Measurements from ENCODE around the gene ARL14EPL. TPM values are rescaled to one million over a fixed set of nuclear protein-coding genes. Genes with fewer than 3 reads are reported as not detected.

Gene ARL14EPL
- not detected for total RNA-seq

DNA sequence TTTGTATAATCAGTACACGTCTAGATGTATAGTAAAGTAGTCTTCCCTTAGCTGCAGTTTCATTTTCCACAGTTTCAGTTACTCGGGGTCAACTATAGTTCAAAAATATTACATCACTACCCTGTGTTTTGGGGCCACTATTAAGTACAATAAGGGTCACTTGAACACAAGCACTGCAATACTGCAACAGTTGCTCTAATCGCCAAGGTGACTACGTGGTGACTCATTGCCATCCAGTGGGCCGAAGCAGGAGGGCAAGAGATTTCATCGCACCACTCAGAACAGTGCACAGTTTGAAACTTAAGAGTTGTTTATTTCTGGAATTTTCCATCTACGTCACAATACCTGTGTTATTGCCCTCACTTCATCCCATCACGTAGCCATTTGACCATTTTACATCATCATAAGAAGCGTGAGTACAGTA, at the start of gene ARL14EPL:
ARL14EPL (plus strand) TSS at position 379 of the 424 bp plus-strand sequence. CDS start 18,994 bp downstream, outside the sequence.
- peak in 2 of 3 donors; percentile 27 to 40 for DNase-seq (ENCODE audit: low read depth in 2 of 3, low spot score in 2 of 3)

DNA sequence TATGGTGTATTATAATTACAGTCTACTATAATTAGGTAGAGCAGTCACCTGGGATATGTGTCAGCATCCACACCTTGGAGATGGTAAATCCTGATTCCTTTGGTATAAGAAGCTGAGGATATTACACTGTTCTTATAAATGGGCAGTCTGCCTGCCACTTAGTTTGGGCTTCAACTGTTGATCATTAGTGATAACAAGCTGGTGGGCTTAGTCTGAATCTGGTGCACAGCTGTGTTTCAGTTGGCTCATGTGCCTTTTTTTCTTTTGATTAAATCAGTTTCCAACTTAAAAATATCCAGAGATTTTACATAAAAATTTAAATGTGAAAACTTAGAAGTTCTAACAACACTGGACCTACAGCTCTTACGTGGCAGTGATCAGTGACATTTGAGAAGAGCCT, 48.8 kb upstream of the ARL14EPL start:
- DNase-seq (ENCODE audit: low read depth in 2 of 3, low spot score in 2 of 3): no peak

DNA sequence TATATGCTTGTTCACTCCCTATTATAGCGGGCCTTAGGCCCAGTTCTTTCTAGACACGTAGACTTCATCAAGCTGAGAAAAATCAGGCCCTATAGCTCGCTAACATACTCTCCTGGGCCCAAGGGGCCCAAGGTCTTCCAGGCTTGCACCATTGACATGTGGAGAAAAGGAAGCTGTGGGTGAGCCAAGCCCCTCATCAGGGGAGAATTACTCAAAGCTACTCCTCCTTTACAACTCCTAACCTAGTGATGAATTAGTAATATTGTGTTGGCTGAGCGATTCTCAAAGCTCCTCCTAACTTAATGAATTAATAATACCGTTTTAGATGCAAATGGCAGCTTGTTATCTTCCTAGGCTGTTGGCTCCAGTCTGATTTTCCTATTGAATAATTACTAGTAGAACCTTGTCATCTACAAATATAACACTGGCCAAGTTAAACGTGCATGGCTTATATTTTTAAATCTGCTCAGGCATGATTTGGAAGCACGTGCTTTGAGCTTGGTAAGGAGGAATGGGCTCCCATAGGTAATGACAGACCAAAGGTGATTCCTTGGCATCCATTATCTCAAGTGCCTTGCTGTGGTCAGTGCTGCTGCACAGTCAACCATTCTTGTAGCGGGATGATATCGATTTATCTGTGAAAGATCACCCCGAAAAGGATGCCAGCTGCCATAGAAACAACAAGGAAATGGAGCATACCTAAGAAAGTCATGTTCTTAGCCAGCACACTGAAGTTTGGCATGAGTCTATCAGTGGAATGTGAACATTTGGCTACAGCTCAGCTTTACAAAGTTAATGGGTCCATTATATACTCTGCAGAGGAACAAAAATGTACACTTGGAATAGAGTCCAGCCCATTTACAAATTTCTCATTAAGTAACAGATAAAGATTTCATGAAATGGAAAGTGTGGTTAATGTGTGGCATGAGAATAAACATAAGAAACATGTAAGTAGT, 46.2 kb upstream of the ARL14EPL start:
- DNase-seq (ENCODE audit: low read depth in 2 of 3, low spot score in 2 of 3): no peak

DNA sequence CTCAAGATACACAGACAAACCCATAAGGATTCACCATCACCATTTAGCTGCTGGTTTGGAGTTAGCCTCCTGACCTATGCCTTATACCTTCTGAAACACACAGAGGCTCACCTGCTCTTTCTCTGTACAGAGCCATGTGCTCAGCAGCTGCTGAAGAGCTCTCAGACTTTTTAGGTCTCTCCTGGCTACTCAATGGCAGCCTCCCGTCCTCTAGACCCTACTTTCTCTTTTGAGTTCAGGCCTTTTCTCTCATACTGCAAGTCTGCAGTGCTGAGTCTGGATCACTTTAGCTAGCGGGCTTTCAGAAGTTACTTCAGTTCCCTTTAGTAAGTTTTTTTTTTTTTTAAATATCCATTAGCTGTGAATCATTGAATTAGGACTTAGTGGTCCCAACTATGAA, 44.3 kb upstream of the ARL14EPL start:
- DNase-seq (ENCODE audit: low read depth in 2 of 3, low spot score in 2 of 3): no peak

DNA sequence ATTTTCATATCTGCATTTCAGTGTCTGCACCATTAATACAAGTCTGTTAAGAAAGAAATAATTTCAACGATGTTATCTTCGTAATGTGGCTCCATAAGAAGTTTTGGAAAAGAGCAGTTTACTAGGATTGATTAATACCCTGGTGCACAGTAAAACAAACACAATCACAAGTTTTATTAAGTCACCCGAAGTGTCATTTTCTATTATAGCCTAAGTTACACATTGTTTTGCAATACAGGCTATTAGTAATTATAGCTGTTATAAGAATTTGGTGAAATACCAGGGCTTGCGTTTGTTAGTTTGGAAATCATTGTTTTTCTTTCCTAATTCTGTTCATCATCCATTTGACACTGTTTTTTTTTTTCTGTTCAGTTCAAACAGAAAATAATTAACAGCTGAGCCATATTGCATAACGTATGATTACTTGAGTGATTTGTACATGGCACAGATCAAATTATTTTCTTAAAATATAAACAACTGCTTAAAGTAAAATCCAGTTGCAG, 39.4 kb upstream of the ARL14EPL start:
- no peak for DNase-seq (ENCODE audit: low read depth in 2 of 3, low spot score in 2 of 3)

DNA sequence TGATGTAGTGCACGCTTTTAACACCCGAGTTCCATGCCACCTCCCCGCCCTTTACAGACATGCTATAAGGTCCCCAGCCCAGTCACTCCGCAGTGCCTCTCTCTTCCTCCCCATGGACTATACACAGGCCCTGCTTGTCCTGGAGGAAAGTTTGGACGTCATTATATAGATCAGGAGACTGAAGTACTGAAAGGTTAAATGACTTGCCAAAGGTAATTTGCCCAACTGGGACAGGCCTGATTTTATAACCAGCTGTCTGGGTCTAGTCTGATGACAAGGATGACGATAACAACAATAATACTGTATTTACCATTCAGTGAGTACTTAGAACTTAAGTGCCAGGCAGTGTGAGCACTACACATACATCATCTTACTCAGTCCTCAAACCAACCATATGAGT, 36.9 kb upstream of the ARL14EPL start:
- no peak for DNase-seq (ENCODE audit: low read depth in 2 of 3, low spot score in 2 of 3)

DNA sequence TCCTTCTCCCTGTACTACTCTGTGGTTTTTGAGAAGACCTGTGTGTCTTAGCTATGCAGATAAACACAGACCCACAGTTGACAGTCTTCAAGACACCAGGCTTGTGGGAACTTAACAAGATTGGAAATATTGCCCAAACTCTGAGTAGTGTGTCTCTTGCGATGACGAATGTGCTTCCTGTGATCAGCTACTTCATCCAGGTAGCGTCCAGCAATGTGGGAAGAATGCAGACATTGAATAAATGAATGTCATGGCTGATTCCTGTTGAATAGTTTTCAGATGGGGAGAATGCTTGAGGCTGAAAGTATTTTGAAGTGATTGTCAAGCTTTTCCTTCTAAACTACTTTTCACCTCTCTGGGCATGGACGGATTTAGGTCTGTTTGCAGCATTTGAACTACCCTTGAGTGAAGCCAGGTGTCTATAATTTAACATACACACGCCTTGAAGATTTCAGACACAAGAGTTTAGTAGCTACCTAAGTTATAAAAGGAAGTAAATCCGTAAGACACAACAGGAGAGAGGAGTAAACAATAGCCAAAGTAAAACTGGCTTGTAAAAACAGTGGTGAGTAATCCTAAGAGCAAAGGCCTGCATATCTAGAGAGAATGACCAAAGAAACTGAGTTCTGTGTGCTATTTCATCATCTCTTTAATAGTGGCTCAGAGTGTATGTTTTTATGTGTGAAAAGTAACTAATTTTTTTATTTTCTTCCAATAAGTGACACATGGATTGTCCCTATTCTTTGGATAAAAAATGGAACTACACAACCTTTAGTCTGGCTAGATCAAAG, 30.0 kb upstream of the ARL14EPL start:
- DNase-seq (ENCODE audit: low read depth in 2 of 3, low spot score in 2 of 3): no peak

DNA sequence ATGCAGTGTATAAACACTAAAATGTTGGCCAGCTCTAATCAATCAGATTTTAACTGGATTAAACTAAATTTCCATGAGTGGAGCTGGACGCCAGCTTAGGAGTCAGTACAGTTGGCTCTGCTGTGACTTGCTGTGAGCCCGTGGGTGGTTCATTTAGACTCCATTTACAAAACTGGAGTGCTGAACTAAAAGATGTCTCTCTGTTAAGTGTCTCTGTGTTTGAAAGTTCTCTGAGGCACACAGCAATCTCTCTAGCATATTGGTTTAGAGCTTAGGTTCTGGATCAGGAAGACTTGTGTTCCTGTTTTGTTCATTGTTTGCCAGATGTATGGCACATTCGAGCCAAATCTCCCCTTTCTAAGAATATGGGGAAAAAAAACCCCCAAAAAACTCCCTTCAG, 28.0 kb upstream of the ARL14EPL start:
- DNase-seq (ENCODE audit: low read depth in 2 of 3, low spot score in 2 of 3): no peak

DNA sequence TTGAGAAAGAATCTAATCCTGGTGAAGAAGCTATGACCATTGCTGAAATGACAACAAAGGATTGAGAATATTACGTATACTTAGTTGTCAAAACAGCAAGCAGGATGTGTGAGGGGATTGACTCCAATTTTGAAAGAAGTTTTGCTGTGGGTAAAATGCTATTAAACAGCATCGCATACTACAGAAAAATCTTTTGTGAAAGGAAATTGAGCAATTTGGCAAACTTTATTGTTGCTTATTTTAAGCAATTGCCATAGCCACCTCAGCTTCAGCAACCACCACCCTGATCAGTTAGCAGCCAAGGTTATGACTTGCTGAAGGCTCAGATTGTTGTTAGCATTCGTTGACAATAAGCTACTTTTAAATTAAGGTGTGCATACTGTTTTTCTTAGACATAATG, 22.5 kb upstream of the ARL14EPL start:
- DNase-seq (ENCODE audit: low read depth in 2 of 3, low spot score in 2 of 3): no peak

DNA sequence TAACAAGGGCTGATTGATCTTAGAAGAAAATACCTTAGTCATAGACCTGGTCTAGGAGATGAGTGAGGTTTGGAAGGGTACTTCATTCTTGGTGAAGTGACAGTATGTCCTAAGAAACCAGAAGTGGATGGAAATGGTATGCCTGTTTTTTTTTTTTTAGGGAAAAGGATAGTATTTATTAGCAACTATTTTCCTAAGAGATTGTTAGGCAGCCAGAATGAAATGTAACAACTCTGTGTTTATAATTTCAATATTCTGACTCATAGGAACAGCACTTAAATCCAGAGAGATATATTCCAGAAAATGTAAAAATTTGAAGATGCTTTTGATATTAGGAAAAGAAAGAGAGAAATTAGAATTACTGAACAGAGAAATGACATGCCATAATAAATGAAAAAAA, 21.2 kb upstream of the ARL14EPL start:
- no peak for DNase-seq (ENCODE audit: low read depth in 2 of 3, low spot score in 2 of 3)

DNA sequence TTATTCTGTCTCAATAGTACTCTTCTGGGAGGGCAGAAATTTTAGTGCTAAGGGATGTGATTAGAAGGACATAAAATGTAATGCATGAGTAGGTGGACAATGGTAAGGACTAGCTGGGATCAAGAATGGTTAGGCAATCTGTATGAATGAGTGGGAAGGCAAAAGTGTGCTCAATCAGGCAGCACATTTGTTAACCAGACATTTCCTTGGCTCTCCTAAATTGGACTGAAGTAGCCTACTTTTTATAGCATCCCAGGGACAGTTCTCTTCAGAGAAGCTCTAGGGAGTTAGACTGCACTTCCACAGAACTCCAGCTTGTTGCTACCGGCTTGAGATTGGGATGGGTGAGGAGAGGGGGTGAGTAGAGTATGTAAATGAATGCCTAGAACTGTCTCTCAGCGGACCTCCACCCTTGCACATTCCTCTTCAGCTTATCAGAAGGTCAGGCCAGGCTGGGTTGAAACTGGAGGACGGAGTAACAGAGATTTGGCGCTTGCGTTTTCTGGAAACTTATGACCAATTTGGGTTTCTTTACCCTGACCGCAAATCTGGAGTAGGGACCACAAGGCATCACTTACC, 19.0 kb upstream of the ARL14EPL start:
- DNase-seq (ENCODE audit: low read depth in 2 of 3, low spot score in 2 of 3): no peak

DNA sequence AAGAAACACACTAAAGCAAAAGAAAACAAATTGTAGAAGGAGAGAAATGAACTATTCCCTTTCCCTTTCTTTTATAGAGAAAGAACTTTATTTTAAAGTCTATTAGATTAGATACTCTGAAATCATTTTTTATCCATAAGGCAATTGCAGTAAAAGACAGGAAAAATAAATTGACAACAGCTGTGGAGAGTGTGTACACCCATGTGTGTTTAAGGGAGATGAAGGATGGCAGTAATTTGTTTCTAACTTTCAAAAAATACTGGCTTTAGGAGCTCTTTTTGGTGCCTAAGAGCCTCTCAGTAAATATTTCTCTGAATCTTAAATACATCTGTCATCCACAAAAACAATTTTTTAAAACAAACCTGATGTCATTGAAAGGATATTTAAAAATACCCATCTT, 18.3 kb upstream of the ARL14EPL start:
- no peak for DNase-seq (ENCODE audit: low read depth in 2 of 3, low spot score in 2 of 3)

DNA sequence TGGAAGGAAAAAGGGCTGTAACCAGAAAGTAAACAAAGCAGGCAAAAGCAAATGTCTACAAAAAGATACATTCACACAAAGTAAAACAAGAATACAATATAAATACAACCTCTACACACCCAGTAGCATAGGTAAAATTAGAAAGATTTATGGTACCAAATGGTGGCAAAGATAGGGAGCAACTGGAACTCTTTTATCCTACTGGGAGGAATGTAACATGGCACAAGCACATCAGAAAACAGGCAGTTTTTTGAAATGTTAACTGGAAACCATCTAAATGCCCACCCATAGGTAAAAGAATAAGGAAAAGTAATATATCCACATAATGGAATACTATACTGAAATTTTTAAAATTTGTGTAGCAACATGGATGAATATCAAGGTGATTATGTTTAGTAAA, 8.7 kb upstream of the ARL14EPL start:
- no peak for DNase-seq (ENCODE audit: low read depth in 2 of 3, low spot score in 2 of 3)

DNA sequence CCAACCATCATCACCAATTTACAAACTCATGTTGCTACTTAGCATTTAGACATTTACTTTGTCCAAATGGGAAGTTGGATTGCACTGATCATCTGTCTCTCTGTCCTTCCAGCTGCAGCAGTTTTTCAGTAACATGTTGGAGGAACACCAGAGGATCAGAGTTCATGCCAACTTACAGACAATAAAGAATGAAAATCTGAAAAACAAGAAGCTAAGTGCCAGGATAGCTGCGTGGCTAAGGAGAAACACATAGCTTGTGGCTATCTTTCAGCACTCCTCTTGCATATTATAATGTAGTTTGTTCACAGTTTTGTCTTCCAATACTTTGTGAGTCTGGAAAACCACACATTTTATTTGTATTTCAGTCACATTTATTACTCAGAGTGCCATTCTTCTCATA, 6.4 kb upstream of the ARL14EPL start:
- no peak for DNase-seq (ENCODE audit: low read depth in 2 of 3, low spot score in 2 of 3)

DNA sequence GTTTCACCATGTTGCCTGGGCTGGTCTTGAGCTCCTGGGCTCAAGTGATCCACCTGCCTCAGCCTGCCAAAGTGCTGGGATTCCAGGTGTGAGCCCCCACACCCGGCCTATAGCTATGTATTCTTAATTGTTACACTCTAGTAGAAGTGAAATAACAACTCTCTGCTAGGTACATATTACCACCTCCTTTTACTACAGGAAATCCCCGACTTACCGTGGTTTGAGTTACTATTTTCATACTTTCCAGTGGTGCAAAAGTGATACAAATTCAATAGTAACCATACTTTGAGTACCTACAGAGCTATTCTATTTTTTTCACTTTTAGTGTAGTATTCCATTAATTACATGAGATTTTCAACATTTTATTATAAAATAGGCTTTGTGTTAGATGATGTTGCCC, 719 bp downstream of the ARL14EPL start:
- DNase-seq (ENCODE audit: low read depth in 2 of 3, low spot score in 2 of 3): no peak

DNA sequence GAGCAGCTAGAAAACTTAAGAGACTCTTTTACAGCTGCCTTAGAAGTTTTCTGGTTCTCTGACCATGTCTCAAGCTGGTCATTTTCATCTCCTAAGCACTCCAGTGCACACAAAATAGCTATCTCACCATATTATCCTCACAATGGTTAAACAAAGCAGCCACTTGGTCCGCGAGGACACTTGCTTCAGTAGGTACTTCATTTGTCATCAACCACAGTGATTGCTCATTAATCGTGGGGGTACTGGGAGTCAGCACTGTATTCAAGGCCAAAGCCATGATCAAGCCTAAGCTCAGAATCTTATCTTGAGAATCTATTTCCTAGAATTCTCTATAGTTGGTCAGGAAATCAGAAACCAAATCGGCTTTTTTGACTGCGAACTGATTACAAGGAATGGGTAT, 2.9 kb downstream of the ARL14EPL start:
- no peak for DNase-seq (ENCODE audit: low read depth in 2 of 3, low spot score in 2 of 3)

DNA sequence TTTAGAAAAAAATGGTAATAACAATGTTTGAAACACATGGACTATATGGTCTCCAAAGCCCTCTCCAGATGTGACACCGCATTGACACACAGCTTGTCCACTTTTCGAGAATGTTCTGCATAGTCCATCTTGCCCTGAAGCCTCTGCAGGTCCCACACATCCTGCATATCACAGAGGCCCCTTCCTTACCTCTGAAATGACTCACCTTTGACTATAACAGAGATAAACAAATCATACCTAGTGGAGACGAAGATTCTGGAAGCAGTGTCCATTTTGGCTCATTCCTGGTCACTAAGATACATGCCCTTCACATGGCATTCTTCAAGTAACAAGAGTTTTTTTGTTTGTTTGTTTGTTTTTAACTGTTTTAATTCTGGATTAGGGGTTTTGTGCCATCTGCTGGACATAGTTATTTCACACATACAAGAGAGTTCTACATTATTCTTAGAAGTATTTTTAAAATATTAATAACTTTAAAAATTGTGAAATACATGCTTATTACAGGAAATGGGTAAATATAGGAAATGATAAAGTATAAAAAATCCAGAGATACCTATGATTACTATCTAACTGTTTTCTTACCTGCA, 5.1 kb downstream of the ARL14EPL start:
- no peak for DNase-seq (ENCODE audit: low read depth in 2 of 3, low spot score in 2 of 3)

DNA sequence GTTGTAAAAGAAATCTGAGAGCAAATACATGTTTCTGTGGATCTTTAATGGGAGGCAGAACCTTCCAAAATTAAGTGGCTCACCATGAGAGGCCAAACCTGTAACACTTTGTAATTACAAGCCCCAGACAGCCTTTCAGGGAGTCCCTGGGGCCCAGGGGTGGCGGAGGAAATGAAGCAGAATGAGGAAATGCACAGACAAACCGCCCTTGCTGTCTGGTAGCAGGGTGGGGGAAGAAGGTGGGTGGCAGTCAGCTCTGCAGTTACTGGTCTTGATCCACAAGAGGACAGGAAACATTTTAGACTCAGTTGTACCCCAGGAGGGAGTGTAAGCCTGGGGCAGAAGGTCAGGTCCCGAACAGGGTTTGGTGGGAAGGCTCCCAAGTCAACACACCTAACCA, 6.5 kb downstream of the ARL14EPL start:
- DNase-seq (ENCODE audit: low read depth in 2 of 3, low spot score in 2 of 3): peak in 2 of 3 donors; percentile 14 to 58

DNA sequence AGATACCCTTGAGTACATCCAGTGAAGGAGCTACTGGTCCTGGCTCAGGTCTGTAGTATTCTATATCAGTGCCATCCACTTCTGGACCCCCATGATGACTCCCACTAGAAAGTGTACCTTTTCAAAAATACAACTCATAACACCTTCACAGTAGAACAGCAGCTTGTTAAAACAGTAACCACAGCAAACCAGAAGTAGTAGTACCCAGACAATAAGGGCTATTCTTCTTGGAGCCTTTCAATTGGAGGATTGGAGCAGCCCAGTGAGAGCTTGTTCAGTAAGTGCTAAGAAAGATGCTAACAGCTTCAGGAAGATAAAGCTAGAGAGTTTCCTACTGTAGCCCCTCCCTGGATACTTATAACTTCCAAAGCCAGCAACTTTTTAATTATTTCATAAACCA, 10.1 kb downstream of the ARL14EPL start:
- DNase-seq (ENCODE audit: low read depth in 2 of 3, low spot score in 2 of 3): no peak

DNA sequence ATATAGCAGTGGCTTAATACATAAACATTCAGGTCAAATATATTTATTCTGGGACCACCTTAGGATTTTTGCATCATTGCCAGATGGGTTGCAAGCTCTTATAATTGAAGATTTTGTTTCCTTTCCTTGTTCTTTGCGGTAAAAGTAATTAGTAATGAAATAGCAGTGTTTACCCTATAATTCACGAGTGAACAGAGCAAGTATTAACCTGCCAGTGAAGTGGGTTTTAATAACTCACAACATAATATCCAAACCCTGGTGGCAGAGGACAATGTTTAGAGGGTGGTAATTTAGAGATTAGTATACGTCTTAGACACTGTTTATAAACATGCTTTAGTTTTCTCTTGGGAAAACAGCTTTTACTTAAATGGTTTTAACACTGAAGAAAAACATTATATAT, 11.8 kb downstream of the ARL14EPL start:
- DNase-seq (ENCODE audit: low read depth in 2 of 3, low spot score in 2 of 3): no peak

DNA sequence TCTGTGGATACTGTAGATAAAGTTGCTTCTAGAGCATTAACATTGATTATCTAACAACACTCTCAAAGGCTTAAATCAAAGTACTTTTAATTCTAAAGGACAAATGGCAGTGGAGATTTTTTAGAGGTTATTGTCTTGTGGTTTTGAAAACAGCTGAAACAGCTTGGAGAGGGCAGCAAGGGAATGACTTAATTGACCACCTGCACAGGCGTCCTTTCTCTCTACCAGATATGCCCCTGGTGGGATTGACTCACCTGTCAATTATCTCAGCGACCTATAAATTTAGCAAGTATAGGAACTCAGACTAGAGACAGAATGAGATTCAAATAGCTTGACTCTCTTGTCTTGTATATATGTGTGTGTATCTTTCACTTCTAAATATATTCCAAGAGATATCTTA, 13.5 kb downstream of the ARL14EPL start:
- DNase-seq (ENCODE audit: low read depth in 2 of 3, low spot score in 2 of 3): no peak
